OCI-LY7 (cell line): ENCODE measurements around the gene WASHC2C.
"Not testable (repeated sequence)": the region's sequence is repeated elsewhere in the genome, so short reads cannot be mapped to it uniquely, and the experiment has no call there.

Experiments
- CTCF ChIP-seq: fragments of 200-600 bp; sonication (generic); conservative IDR thresholded peaks from 2 replicates; pipeline ENCODE4 v1.5.1; 2014; ENCODE audit warnings: mild to moderate bottlenecking, antibody characterized with exemption, low read length, moderate library complexity, mixed read lengths
- EZH2phosphoT487 ChIP-seq: fragments of 200-600 bp; sonication (generic); IDR thresholded peaks from 2 replicates; pipeline ENCODE4 v1.6.1; 2018; ENCODE audit warnings: low read depth, borderline replicate concordance, mild to moderate bottlenecking, mixed run types, antibody characterized with exemption, low read length, moderate library complexity, mixed read lengths

- TF ChIP-seq CTCF, EZH2phosphoT487: not testable (repeated sequence)
Measured at GRCh38 chr10:45761622-45762021, 34.6 kb downstream of the WASHC2C start.
